Measurements from ENCODE around the gene SND1. TPM values are rescaled to one million over a fixed set of nuclear protein-coding genes. Genes with fewer than 3 reads are reported as not detected.

Gene SND1
- total and polyA plus RNA-seq, 2 donors from 2014 or later, result 83.0 to 154 TPM

- TF ChIP-seq, protein P1, sequence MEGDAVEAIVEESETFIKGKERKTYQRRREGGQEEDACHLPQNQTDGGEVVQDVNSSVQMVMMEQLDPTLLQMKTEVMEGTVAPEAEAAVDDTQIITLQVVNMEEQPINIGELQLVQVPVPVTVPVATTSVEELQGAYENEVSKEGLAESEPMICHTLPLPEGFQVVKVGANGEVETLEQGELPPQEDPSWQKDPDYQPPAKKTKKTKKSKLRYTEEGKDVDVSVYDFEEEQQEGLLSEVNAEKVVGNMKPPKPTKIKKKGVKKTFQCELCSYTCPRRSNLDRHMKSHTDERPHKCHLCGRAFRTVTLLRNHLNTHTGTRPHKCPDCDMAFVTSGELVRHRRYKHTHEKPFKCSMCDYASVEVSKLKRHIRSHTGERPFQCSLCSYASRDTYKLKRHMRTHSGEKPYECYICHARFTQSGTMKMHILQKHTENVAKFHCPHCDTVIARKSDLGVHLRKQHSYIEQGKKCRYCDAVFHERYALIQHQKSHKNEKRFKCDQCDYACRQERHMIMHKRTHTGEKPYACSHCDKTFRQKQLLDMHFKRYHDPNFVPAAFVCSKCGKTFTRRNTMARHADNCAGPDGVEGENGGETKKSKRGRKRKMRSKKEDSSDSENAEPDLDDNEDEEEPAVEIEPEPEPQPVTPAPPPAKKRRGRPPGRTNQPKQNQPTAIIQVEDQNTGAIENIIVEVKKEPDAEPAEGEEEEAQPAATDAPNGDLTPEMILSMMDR (IDR thresholded peaks at IDR 0.05; ENCODE audit: borderline replicate concordance, extremely low read depth, insufficient read depth), result no peak
- H3K36me3 ChIP-seq (ENCODE audit: control insufficient read depth in 2 of 3, insufficient read depth in 3 of 3, low read length in 3 of 3), result no peaks in the 10 kb centered on the region
- H3K4me1 ChIP-seq (ENCODE audit: control insufficient read depth in 2 of 3, insufficient read depth in 2 of 3, low read depth in 1 of 3, low read length in 3 of 3), result no peaks in the 10 kb centered on the region
- H3K27me3 ChIP-seq (ENCODE audit: control insufficient read depth, insufficient read depth, low read length), result no peaks in the 10 kb centered on the region
- no peak for FAIRE-seq
- intact Hi-C loops (cut with DNase I), result no loop called here
- no peak overlapping the region for H3K4me3 ChIP-seq (ENCODE audit: low read length in 3 of 3)
- H3K9me3 ChIP-seq (ENCODE audit: control insufficient read depth in 2 of 3, insufficient read depth in 1 of 3, low read length in 3 of 3), result no peaks in the 10 kb centered on the region
- DNase-seq, result no peak
- H3K27ac ChIP-seq (ENCODE audit: low read depth in 2 of 2, low read length in 2 of 2), result no peak overlapping the region
- H3K9ac ChIP-seq (ENCODE audit: low read length in 3 of 3), result no peak overlapping the region
These were observed 388.2 kb downstream of the SND1 start for GRCh38 chr7:128040205-128040604.

GRCh38 chr7:128041203-128041602, 389.2 kb downstream of the SND1 start:
- intact Hi-C loops (cut with DNase I), result no loop called here
- Histone ChIP-seq H3K27me3 (ENCODE audit: control insufficient read depth, insufficient read depth, low read length) (no peaks in the 10 kb centered on the region), H3K9ac (ENCODE audit: low read length in 3 of 3) (no peak overlapping the region), H3K9me3 (ENCODE audit: control insufficient read depth in 2 of 3, insufficient read depth in 1 of 3, low read length in 3 of 3) (no peaks in the 10 kb centered on the region), H3K27ac (ENCODE audit: low read depth in 2 of 2, low read length in 2 of 2) (no peak overlapping the region), H3K36me3 (ENCODE audit: control insufficient read depth in 2 of 3, insufficient read depth in 3 of 3, low read length in 3 of 3) (no peaks in the 10 kb centered on the region), H3K4me1 (ENCODE audit: control insufficient read depth in 2 of 3, insufficient read depth in 2 of 3, low read depth in 1 of 3, low read length in 3 of 3) (no peaks in the 10 kb centered on the region), H3K4me3 (ENCODE audit: low read length in 3 of 3) (no peak overlapping the region)
- FAIRE-seq (no peak), DNase-seq (no peak)
- TF ChIP-seq, protein P1 (IDR thresholded peaks at IDR 0.05; ENCODE audit: borderline replicate concordance, extremely low read depth, insufficient read depth), result no peak

- Histone ChIP-seq H3K36me3 (ENCODE audit: control insufficient read depth in 2 of 3, insufficient read depth in 3 of 3, low read length in 3 of 3) (no peaks in the 10 kb centered on the region), H3K9ac (ENCODE audit: low read length in 3 of 3) (no peak overlapping the region), H3K27ac (ENCODE audit: low read depth in 2 of 2, low read length in 2 of 2) (no peak overlapping the region), H3K27me3 (ENCODE audit: control insufficient read depth, insufficient read depth, low read length) (no peaks in the 10 kb centered on the region), H3K9me3 (ENCODE audit: control insufficient read depth in 2 of 3, insufficient read depth in 1 of 3, low read length in 3 of 3) (no peaks in the 10 kb centered on the region), H3K4me1 (ENCODE audit: control insufficient read depth in 2 of 3, insufficient read depth in 2 of 3, low read depth in 1 of 3, low read length in 3 of 3) (no peaks in the 10 kb centered on the region), H3K4me3 (ENCODE audit: low read length in 3 of 3) (no peak overlapping the region)
- FAIRE-seq, result no peak
- intact Hi-C loops (cut with DNase I), result no loop called here
- TF ChIP-seq, protein P1 (IDR thresholded peaks at IDR 0.05; ENCODE audit: borderline replicate concordance, extremely low read depth, insufficient read depth), result no peak
- no peak for DNase-seq
These were observed 390.0 kb downstream of the SND1 start for GRCh38 chr7:128042012-128042411.

GRCh38 chr7:128044064-128044463, 392.1 kb downstream of the SND1 start:
- Histone ChIP-seq H3K27me3 (ENCODE audit: control insufficient read depth, insufficient read depth, low read length) (no peaks in the 10 kb centered on the region), H3K4me3 (ENCODE audit: low read length in 3 of 3) (no peak overlapping the region), H3K36me3 (ENCODE audit: control insufficient read depth in 2 of 3, insufficient read depth in 3 of 3, low read length in 3 of 3) (no peaks in the 10 kb centered on the region), H3K4me1 (ENCODE audit: control insufficient read depth in 2 of 3, insufficient read depth in 2 of 3, low read depth in 1 of 3, low read length in 3 of 3) (no peaks in the 10 kb centered on the region), H3K27ac (ENCODE audit: low read depth in 2 of 2, low read length in 2 of 2) (no peak overlapping the region), H3K9me3 (ENCODE audit: control insufficient read depth in 2 of 3, insufficient read depth in 1 of 3, low read length in 3 of 3) (no peaks in the 10 kb centered on the region), H3K9ac (ENCODE audit: low read length in 3 of 3) (no peak overlapping the region)
- DNase-seq (no peak), FAIRE-seq (no peak)
- intact Hi-C loops (cut with DNase I), result no loop called here
- TF ChIP-seq, protein P1 (IDR thresholded peaks at IDR 0.05; ENCODE audit: borderline replicate concordance, extremely low read depth, insufficient read depth), result no peak

All from kidney (tissue), 14 donors.